ENCODE results near the gene GPR146.

GPR146 gene

GRCh38 chr7:1007901-1008300, 36.4 kb upstream of the GPR146 start:
- TF ChIP-seq CTCF (IDR thresholded peaks at IDR 0.05; ENCODE audit: low read depth, low read length, missing control alignments): no peak
- no peak for DNase-seq (ENCODE audit: low read depth)
- no peak overlapping the region for H3K4me3 ChIP-seq (ENCODE audit: low read depth, low read length)
- in situ Hi-C loops (cut with HindIII; ENCODE audit: low sequenced_read_pairs): no loop called here

GRCh38 chr7:1008733-1009363, 35.5 kb upstream of the GPR146 start:
- in situ Hi-C loops (cut with HindIII; ENCODE audit: low sequenced_read_pairs): no loop called here
- DNase-seq (ENCODE audit: low read depth): no peak
- TF ChIP-seq CTCF (IDR thresholded peaks at IDR 0.05; ENCODE audit: low read depth, low read length, missing control alignments): no peak
- H3K4me3 ChIP-seq (ENCODE audit: low read depth, low read length): no peak overlapping the region

GRCh38 chr7:1009747-1010146, 34.6 kb upstream of the GPR146 start:
- no peak overlapping the region for H3K4me3 ChIP-seq (ENCODE audit: low read depth, low read length)
- DNase-seq (ENCODE audit: low read depth): no peak
- in situ Hi-C loops (cut with HindIII; ENCODE audit: low sequenced_read_pairs): no loop called here
- no peak for TF ChIP-seq CTCF (IDR thresholded peaks at IDR 0.05; ENCODE audit: low read depth, low read length, missing control alignments)

- DNase-seq (ENCODE audit: low read depth): no peak
- no peak for TF ChIP-seq CTCF (IDR thresholded peaks at IDR 0.05; ENCODE audit: low read depth, low read length, missing control alignments)
- H3K4me3 ChIP-seq (ENCODE audit: low read depth, low read length): no peak overlapping the region
- in situ Hi-C loops (cut with HindIII; ENCODE audit: low sequenced_read_pairs): no loop called here
Observed at GRCh38 chr7:1010226-1010625, 34.1 kb upstream of the GPR146 start.

- in situ Hi-C loops (cut with HindIII; ENCODE audit: low sequenced_read_pairs): no loop called here
- DNase-seq (ENCODE audit: low read depth): no peak
Observed at GRCh38 chr7:1011297-1012003, 32.9 kb upstream of the GPR146 start.

More at GRCh38 chr7:1011297-1012003, 32.9 kb upstream of the GPR146 start:
- no peak for TF ChIP-seq CTCF (IDR thresholded peaks at IDR 0.05; ENCODE audit: low read depth, low read length, missing control alignments)
- no peak overlapping the region for H3K4me3 ChIP-seq (ENCODE audit: low read depth, low read length)
